Measurements from ENCODE around the gene LFNG. TPM values are rescaled to one million over a fixed set of nuclear protein-coding genes. Genes with fewer than 3 reads are reported as not detected.
A peak's percentile ranks its signal among the peaks of the same experiment; 100 is the strongest.

Gene LFNG
- total RNA-seq, 1 experiment from 2014 or later: 38.1 TPM

- Histone ChIP-seq H3K4me3 (ENCODE audit: low read depth in 2 of 2, low read length in 2 of 2) (no peak overlapping the region), H3K9me3 (ENCODE audit: control insufficient read depth, insufficient read depth, low read depth, low read length) (no peaks in the 10 kb centered on the region), H3K4me1 (ENCODE audit: control insufficient read depth, insufficient read depth, low read length) (peaks cover 20% of the 10 kb centered on the region), H3K27me3 (ENCODE audit: control insufficient read depth, insufficient read depth, low read length) (no peaks in the 10 kb centered on the region), H3K27ac (ENCODE audit: low read length) (no peak overlapping the region), H3K36me3 (ENCODE audit: control insufficient read depth, insufficient read depth, low read length) (no peaks in the 10 kb centered on the region)
- POLR2A ChIA-PET: interaction anchor here (0.6 to 0.7 kb wide), 2 partner anchors 18 to 29 kb away, joined by 3 to 4 read pairs; no protein-coding TSS in a partner anchor
- TF ChIP-seq POLR2AphosphoS5 (IDR thresholded peaks at IDR 0.05; ENCODE audit: low read depth, low read length): no peak
- TF ChIP-seq TCF7L2 (IDR thresholded peaks at IDR 0.05; ENCODE audit: low read depth, low read length): no peak
- TF ChIP-seq SIN3A (IDR thresholded peaks at IDR 0.05; ENCODE audit: borderline replicate concordance, insufficient read depth, low read depth, low read length): no peak
- no peak for TF ChIP-seq CTCF (IDR thresholded peaks at IDR 0.05)
- TF ChIP-seq REST (IDR thresholded peaks at IDR 0.05; ENCODE audit: insufficient read depth in 1 of 2, low read depth in 2 of 2, low read length in 1 of 2): no peak
- in situ Hi-C loops (cut with HindIII; ENCODE audit: low pct_unique_long_range_greater_than_20kb, low sequenced_read_pairs) (no loop called here), intact Hi-C loops (cut with micrococcal nuclease; ENCODE audit: unreplicated experiment) (no loop called here)
- ATAC-seq (no peak), DNase-seq (ENCODE audit: low read depth, low spot score) (no peak)
- CTCF ChIA-PET: interaction anchor here (0.7 to 1.3 kb wide), 2 partner anchors 24 to 30 kb away, joined by 4 to 6 read pairs; no protein-coding TSS in a partner anchor
- no TSS peak for BruUV-seq (replicated peaks)
Measured at GRCh38 chr7:2498708-2499107, 20.9 kb upstream of the LFNG start.

GRCh38 chr7:2499181-2499580, 20.4 kb upstream of the LFNG start:
- ATAC-seq (peak; percentile 18; the same call in 1 of the 2 replicates), DNase-seq (ENCODE audit: low read depth, low spot score) (no peak)
- POLR2A ChIA-PET: interaction anchor here (0.6 kb wide), 1 partner anchor 18 kb away, joined by 4 read pairs; no protein-coding TSS in a partner anchor
- Histone ChIP-seq H3K4me1 (ENCODE audit: control insufficient read depth, insufficient read depth, low read length) (peaks cover 20% of the 10 kb centered on the region), H3K4me3 (ENCODE audit: low read depth in 2 of 2, low read length in 2 of 2) (no peak overlapping the region), H3K27me3 (ENCODE audit: control insufficient read depth, insufficient read depth, low read length) (no peaks in the 10 kb centered on the region), H3K36me3 (ENCODE audit: control insufficient read depth, insufficient read depth, low read length) (no peaks in the 10 kb centered on the region), H3K9me3 (ENCODE audit: control insufficient read depth, insufficient read depth, low read depth, low read length) (no peaks in the 10 kb centered on the region), H3K27ac (ENCODE audit: low read length) (no peak overlapping the region)
- in situ Hi-C loops (cut with HindIII; ENCODE audit: low pct_unique_long_range_greater_than_20kb, low sequenced_read_pairs): no loop called here
- intact Hi-C loops (cut with micrococcal nuclease; ENCODE audit: unreplicated experiment): no loop called here
- BruUV-seq (replicated peaks): no TSS peak
- no peak for TF ChIP-seq REST (IDR thresholded peaks at IDR 0.05; ENCODE audit: insufficient read depth in 1 of 2, low read depth in 2 of 2, low read length in 1 of 2)
- no peak for TF ChIP-seq TCF7L2 (IDR thresholded peaks at IDR 0.05; ENCODE audit: low read depth, low read length)
- no peak for TF ChIP-seq CTCF (IDR thresholded peaks at IDR 0.05)
- TF ChIP-seq SIN3A (IDR thresholded peaks at IDR 0.05; ENCODE audit: borderline replicate concordance, insufficient read depth, low read depth, low read length): no peak
- TF ChIP-seq POLR2AphosphoS5 (IDR thresholded peaks at IDR 0.05; ENCODE audit: low read depth, low read length): no peak
- CTCF ChIA-PET: interaction anchor here (0.6 to 0.7 kb wide), 3 partner anchors 24 to 399 kb away, joined by 3 to 10 read pairs (median 6); no protein-coding TSS in a partner anchor
